Muscle layer of colon (tissue), 2 donors: Measurements from ENCODE around the gene KCNIP1.

ENCODE experiments used
- H3K27ac ChIP-seq: one replicate; pipeline ENCODE4 v1.7.0; 2013; ENCODE audit warnings: low read depth, mild to moderate bottlenecking, low read length, moderate library complexity
- H3K27me3 ChIP-seq, 2 donors: one replicate each; pipeline ENCODE4 v1.7.0; 2013; ENCODE audit warnings: low read length in 2 of 2, mild to moderate bottlenecking in 2 of 2; ENCODE audit not compliant: insufficient read depth in 2 of 2, control insufficient read depth in 1 of 2
- H3K36me3 ChIP-seq: one replicate; pipeline ENCODE4 v1.7.0; 2013; ENCODE audit warnings: mild to moderate bottlenecking, low read length; ENCODE audit not compliant: insufficient read depth
- H3K4me1 ChIP-seq: one replicate; pipeline ENCODE4 v1.7.0; 2013; ENCODE audit warnings: mild to moderate bottlenecking, low read length; ENCODE audit not compliant: insufficient read depth
- H3K4me3 ChIP-seq, 2 donors: one replicate each; pipeline ENCODE4 v1.7.0; 2013; ENCODE audit warnings: low read length in 2 of 2, low read depth in 1 of 2, mild to moderate bottlenecking in 1 of 2, moderate library complexity in 1 of 2
- H3K9ac ChIP-seq: one replicate; pipeline ENCODE4 v1.7.0; 2013; ENCODE audit warnings: low read length
- H3K9me3 ChIP-seq: one replicate; pipeline ENCODE4 v1.7.0; 2013; ENCODE audit warnings: mild to moderate bottlenecking, low read length
- donor health status: abdominal sarcoma.
- donor health status: Adenocarcinoma of cecum.

The KCNIP1 gene

GRCh38 chr5:170715141-170715540, 211.3 kb downstream of the KCNIP1 start:
- no peak overlapping the region for H3K4me3 ChIP-seq
- no peaks in the 10 kb centered on the region for H3K9me3 ChIP-seq
- H3K36me3 ChIP-seq = no peaks in the 10 kb centered on the region
- no peak overlapping the region for H3K27ac ChIP-seq
- no peaks in the 10 kb centered on the region for H3K27me3 ChIP-seq
- no peaks in the 10 kb centered on the region for H3K4me1 ChIP-seq
- H3K9ac ChIP-seq = no peak overlapping the region

- Histone ChIP-seq H3K36me3 (no peaks in the 10 kb centered on the region), H3K4me1 (no peaks in the 10 kb centered on the region), H3K9ac (no peak overlapping the region), H3K27ac (no peak overlapping the region), H3K4me3 (no peak overlapping the region), H3K9me3 (no peaks in the 10 kb centered on the region), H3K27me3 (no peaks in the 10 kb centered on the region)
Measured at GRCh38 chr5:170716396-170716795, 212.6 kb downstream of the KCNIP1 start.

GRCh38 chr5:170719551-170719950, 215.7 kb downstream of the KCNIP1 start:
- no peaks in the 10 kb centered on the region for H3K9me3 ChIP-seq
- no peaks in the 10 kb centered on the region for H3K27me3 ChIP-seq
- H3K4me1 ChIP-seq = no peaks in the 10 kb centered on the region
- H3K9ac ChIP-seq = no peak overlapping the region
- no peaks in the 10 kb centered on the region for H3K36me3 ChIP-seq
- H3K27ac ChIP-seq = no peak overlapping the region
- no peak overlapping the region for H3K4me3 ChIP-seq

- H3K4me1 ChIP-seq = no peaks in the 10 kb centered on the region
- H3K36me3 ChIP-seq = no peaks in the 10 kb centered on the region
- no peak overlapping the region for H3K4me3 ChIP-seq
- H3K27me3 ChIP-seq = no peaks in the 10 kb centered on the region
- no peaks in the 10 kb centered on the region for H3K9me3 ChIP-seq
- no peak overlapping the region for H3K9ac ChIP-seq
- H3K27ac ChIP-seq = no peak overlapping the region
Measured at GRCh38 chr5:170720179-170720578, 216.4 kb downstream of the KCNIP1 start.

GRCh38 chr5:170720984-170721383, 217.2 kb downstream of the KCNIP1 start:
- H3K9ac ChIP-seq = no peak overlapping the region
- H3K9me3 ChIP-seq = no peaks in the 10 kb centered on the region
- no peaks in the 10 kb centered on the region for H3K36me3 ChIP-seq
- no peak overlapping the region for H3K27ac ChIP-seq
- no peaks in the 10 kb centered on the region for H3K27me3 ChIP-seq
- H3K4me3 ChIP-seq = no peak overlapping the region
- H3K4me1 ChIP-seq = no peaks in the 10 kb centered on the region

- H3K36me3 ChIP-seq = no peaks in the 10 kb centered on the region
- H3K27ac ChIP-seq = no peak overlapping the region
- H3K9me3 ChIP-seq = no peaks in the 10 kb centered on the region
- H3K27me3 ChIP-seq = no peaks in the 10 kb centered on the region
- H3K4me3 ChIP-seq = no peak overlapping the region
- H3K9ac ChIP-seq = no peak overlapping the region
- no peaks in the 10 kb centered on the region for H3K4me1 ChIP-seq
Measured at GRCh38 chr5:170721681-170722080, 217.9 kb downstream of the KCNIP1 start.

GRCh38 chr5:170722316-170722715, 218.5 kb downstream of the KCNIP1 start:
- H3K27ac ChIP-seq = no peak overlapping the region
- no peaks in the 10 kb centered on the region for H3K9me3 ChIP-seq
- H3K4me3 ChIP-seq = no peak overlapping the region
- H3K27me3 ChIP-seq = no peaks in the 10 kb centered on the region
- no peaks in the 10 kb centered on the region for H3K36me3 ChIP-seq
- no peaks in the 10 kb centered on the region for H3K4me1 ChIP-seq
- no peak overlapping the region for H3K9ac ChIP-seq

- Histone ChIP-seq H3K27ac (no peak overlapping the region), H3K9me3 (peaks cover 5% of the 10 kb centered on the region), H3K4me3 (no peak overlapping the region), H3K4me1 (no peaks in the 10 kb centered on the region), H3K36me3 (no peaks in the 10 kb centered on the region), H3K9ac (no peak overlapping the region), H3K27me3 (no peaks in the 10 kb centered on the region)
Measured at GRCh38 chr5:170731052-170731451, 227.2 kb downstream of the KCNIP1 start.

- Histone ChIP-seq H3K27me3 (no peaks in the 10 kb centered on the region), H3K36me3 (no peaks in the 10 kb centered on the region), H3K4me3 (no peak overlapping the region)
Measured at GRCh38 chr5:170732685-170733084, 228.9 kb downstream of the KCNIP1 start.

GRCh38 chr5:170736966-170737365, 233.1 kb downstream of the KCNIP1 start:
- Histone ChIP-seq H3K9ac (no peak overlapping the region), H3K4me1 (no peaks in the 10 kb centered on the region), H3K9me3 (peaks cover 5% of the 10 kb centered on the region), H3K36me3 (no peaks in the 10 kb centered on the region), H3K4me3 (no peak overlapping the region), H3K27ac (no peak overlapping the region), H3K27me3 (no peaks in the 10 kb centered on the region)

More at GRCh38 chr5:170732685-170733084, 228.9 kb downstream of the KCNIP1 start:
- H3K9ac ChIP-seq = no peak overlapping the region
- no peak overlapping the region for H3K27ac ChIP-seq
- peaks cover 5% of the 10 kb centered on the region for H3K9me3 ChIP-seq
- H3K4me1 ChIP-seq = no peaks in the 10 kb centered on the region

GRCh38 chr5:170737591-170737990, 233.8 kb downstream of the KCNIP1 start:
- no peaks in the 10 kb centered on the region for H3K27me3 ChIP-seq
- H3K9me3 ChIP-seq = peaks cover 5% of the 10 kb centered on the region
- H3K27ac ChIP-seq = no peak overlapping the region
- H3K36me3 ChIP-seq = no peaks in the 10 kb centered on the region
- no peaks in the 10 kb centered on the region for H3K4me1 ChIP-seq
- no peak overlapping the region for H3K9ac ChIP-seq
- H3K4me3 ChIP-seq = no peak overlapping the region

- H3K4me1 ChIP-seq = no peaks in the 10 kb centered on the region
- H3K9ac ChIP-seq = no peak overlapping the region
- H3K36me3 ChIP-seq = no peaks in the 10 kb centered on the region
- H3K4me3 ChIP-seq = no peak overlapping the region
- no peaks in the 10 kb centered on the region for H3K27me3 ChIP-seq
- H3K27ac ChIP-seq = no peak overlapping the region
- H3K9me3 ChIP-seq = peaks cover 5% of the 10 kb centered on the region
Measured at GRCh38 chr5:170738840-170739239, 235.0 kb downstream of the KCNIP1 start.
